ENCODE measurements around the gene NGEF. TPM values are rescaled to one million over a fixed set of nuclear protein-coding genes. Genes with fewer than 3 reads are reported as not detected.

The NGEF gene
- total and polyA plus RNA-seq, 2 experiments from 2014 or later, result 2.0 to 2.9 TPM

- TF ChIP-seq, protein P1, sequence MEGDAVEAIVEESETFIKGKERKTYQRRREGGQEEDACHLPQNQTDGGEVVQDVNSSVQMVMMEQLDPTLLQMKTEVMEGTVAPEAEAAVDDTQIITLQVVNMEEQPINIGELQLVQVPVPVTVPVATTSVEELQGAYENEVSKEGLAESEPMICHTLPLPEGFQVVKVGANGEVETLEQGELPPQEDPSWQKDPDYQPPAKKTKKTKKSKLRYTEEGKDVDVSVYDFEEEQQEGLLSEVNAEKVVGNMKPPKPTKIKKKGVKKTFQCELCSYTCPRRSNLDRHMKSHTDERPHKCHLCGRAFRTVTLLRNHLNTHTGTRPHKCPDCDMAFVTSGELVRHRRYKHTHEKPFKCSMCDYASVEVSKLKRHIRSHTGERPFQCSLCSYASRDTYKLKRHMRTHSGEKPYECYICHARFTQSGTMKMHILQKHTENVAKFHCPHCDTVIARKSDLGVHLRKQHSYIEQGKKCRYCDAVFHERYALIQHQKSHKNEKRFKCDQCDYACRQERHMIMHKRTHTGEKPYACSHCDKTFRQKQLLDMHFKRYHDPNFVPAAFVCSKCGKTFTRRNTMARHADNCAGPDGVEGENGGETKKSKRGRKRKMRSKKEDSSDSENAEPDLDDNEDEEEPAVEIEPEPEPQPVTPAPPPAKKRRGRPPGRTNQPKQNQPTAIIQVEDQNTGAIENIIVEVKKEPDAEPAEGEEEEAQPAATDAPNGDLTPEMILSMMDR (IDR thresholded peaks at IDR 0.05; ENCODE audit: low read depth, low read length), result no peak
- Histone ChIP-seq H3K27ac (no peak overlapping the region), H3K4me1 (ENCODE audit: low read depth) (no peaks in the 10 kb centered on the region), H3K4me3 (no peak overlapping the region), H3K27me3 (no peaks in the 10 kb centered on the region), H3K36me3 (no peaks in the 10 kb centered on the region), H3K9me3 (ENCODE audit: low read depth) (no peaks in the 10 kb centered on the region)
- no peak for DNase-seq (ENCODE audit: low read depth in 1 of 2, low spot score in 1 of 2)
Observed at GRCh38 chr2:233005096-233005495, 8.0 kb downstream of the NGEF start.

- Histone ChIP-seq H3K36me3 (no peaks in the 10 kb centered on the region), H3K4me1 (ENCODE audit: low read depth) (no peaks in the 10 kb centered on the region)
Observed at GRCh38 chr2:233003658-233004555, 9.1 kb downstream of the NGEF start.

DNA sequence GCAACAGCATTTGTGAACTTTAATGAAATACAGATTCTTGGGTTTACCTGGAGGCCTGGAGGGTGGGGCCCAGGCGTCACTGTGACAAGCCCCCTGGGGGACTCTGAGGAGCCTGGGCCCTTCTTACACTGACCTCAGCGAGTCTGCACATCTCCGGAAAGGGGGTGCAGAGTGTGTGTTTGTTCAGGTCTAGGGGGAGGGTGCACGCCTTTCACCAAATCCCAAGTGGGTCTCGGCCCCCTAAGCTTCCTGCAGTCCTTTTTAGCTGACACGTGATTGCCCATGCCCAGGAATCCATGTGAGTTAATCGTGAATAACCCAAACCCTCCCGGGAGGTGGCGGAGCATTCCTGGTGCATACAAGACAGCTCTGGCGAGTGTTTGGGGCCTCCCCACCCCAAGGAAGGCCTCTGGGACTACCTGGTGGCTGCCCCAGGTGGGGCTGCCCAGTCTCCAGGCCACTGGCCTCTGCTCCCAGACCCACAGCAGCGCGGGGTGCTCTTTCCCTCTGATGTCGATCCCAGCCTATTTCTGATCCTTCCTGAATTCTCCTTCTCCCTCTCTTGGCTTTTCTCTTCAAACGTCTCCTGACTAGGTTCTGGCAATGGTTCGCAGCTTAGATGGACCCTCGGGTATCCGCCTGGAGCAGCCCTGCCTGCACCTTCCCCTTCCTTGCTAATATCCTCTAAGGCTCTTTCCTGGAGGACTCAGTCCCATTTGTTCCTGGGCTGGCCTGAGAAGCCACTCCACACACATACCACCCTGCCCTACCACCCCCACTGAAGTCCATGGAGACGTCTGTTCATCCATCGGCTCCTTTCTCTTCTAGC is 10.0 kb downstream of the NGEF start:
- DNase-seq (ENCODE audit: low read depth in 1 of 2, low spot score in 1 of 2), result no peak
- H3K4me3 ChIP-seq, result no peak overlapping the region
- no peak overlapping the region for H3K27ac ChIP-seq
- H3K36me3 ChIP-seq, result no peaks in the 10 kb centered on the region
- H3K9me3 ChIP-seq (ENCODE audit: low read depth), result no peaks in the 10 kb centered on the region
- no peaks in the 10 kb centered on the region for H3K4me1 ChIP-seq (ENCODE audit: low read depth)
- TF ChIP-seq, protein P1 (IDR thresholded peaks at IDR 0.05; ENCODE audit: low read depth, low read length), result no peak
- no peaks in the 10 kb centered on the region for H3K27me3 ChIP-seq

More at GRCh38 chr2:233003658-233004555, 9.1 kb downstream of the NGEF start:
- Histone ChIP-seq H3K4me3 (no peak overlapping the region), H3K27ac (no peak overlapping the region), H3K9me3 (ENCODE audit: low read depth) (no peaks in the 10 kb centered on the region), H3K27me3 (no peaks in the 10 kb centered on the region)
- TF ChIP-seq, protein P1 (IDR thresholded peaks at IDR 0.05; ENCODE audit: low read depth, low read length), result no peak
- DNase-seq (ENCODE audit: low read depth in 1 of 2, low spot score in 1 of 2), result no peak

DNA sequence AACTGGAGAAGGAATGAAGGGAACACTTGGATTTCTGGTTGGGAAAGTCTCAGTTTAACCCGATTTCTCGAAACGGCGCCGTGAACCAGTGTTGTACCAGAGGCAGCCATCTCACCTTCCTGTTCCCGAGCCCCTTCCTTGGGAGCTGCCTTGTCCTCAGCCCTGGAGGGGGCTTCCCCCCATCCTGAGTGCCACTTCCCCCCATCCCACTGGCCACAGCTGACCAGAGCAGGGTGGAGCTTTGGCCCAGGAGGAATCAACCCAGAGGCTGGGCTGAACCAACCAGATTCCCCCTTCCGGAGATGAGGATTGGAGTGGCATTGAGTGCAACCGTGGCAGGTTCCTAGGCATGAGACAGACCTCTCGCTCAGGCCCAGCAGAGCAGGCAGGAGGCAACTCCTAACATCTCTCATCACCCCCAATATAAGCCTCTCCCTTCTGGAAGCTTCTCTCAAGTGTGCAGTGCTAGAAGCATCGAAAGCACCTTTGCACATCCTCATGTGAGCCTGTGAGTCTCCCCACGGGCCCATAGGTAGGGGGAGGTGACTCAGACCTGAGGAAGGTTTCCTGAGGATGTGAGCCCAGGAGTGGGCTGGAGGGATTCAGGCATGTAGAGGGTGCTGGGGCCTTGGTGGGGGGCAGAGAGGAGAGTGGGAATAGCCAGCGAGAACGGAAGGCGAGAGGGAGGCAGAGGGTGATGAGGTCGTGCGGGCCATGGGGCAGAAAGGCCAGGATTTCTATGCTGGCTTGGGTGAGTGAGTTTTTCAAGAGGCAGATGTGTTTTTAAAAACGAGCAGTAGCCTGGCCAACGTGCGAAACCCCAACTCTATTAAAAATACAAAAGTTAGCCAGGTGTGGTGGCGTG is 11.9 kb downstream of the NGEF start:
- Histone ChIP-seq H3K27me3 (no peaks in the 10 kb centered on the region), H3K4me3 (no peak overlapping the region), H3K9me3 (ENCODE audit: low read depth) (no peaks in the 10 kb centered on the region), H3K36me3 (no peaks in the 10 kb centered on the region), H3K27ac (no peak overlapping the region), H3K4me1 (ENCODE audit: low read depth) (no peaks in the 10 kb centered on the region)
- TF ChIP-seq, protein P1 (IDR thresholded peaks at IDR 0.05; ENCODE audit: low read depth, low read length), result no peak
- no peak for DNase-seq (ENCODE audit: low read depth in 1 of 2, low spot score in 1 of 2)

- Histone ChIP-seq H3K27ac (no peak overlapping the region), H3K9me3 (ENCODE audit: low read depth) (no peaks in the 10 kb centered on the region), H3K4me1 (ENCODE audit: low read depth) (no peaks in the 10 kb centered on the region), H3K4me3 (no peak overlapping the region), H3K36me3 (no peaks in the 10 kb centered on the region), H3K27me3 (no peaks in the 10 kb centered on the region)
- TF ChIP-seq, protein P1 (IDR thresholded peaks at IDR 0.05; ENCODE audit: low read depth, low read length), result no peak
- DNase-seq (ENCODE audit: low read depth in 1 of 2, low spot score in 1 of 2), result peak in 1 of 2 donors; percentile 17
Observed at GRCh38 chr2:232999354-232999753, 13.7 kb downstream of the NGEF start.
